CD4-positive, alpha-beta T cell (primary cell): ENCODE results near the gene GRB2. TPM values are rescaled to one million over a fixed set of nuclear protein-coding genes. Genes with fewer than 3 reads are reported as not detected.
"Not testable (repeated sequence)": the region's sequence is repeated elsewhere in the genome, so short reads cannot be mapped to it uniquely, and the experiment has no call there.

Source experiments
- ATAC-seq: fragments of 200-7000 bp; cut with Tn5 transposase; one replicate; pipeline ENCODE4 v1.10.0; 2022; ENCODE audit warnings: mild to moderate bottlenecking; ENCODE audit not compliant: poor library complexity
- CTCF ChIA-PET: fragments of 350-600 bp; sonication (Branson Sonifier 250); formaldehyde crosslinking; loops from one replicate; lab custom pipeline; 2021; ENCODE audit warnings: antibody characterized with exemption, inconsistent platforms; lab: Charles Lee
- POLR2A ChIA-PET: fragments of 350-600 bp; sonication (Branson Sonifier 250); formaldehyde crosslinking; loops from one replicate; lab custom pipeline; 2021; ENCODE audit warnings: antibody characterized with exemption, inconsistent platforms; lab: Charles Lee
- DNase-seq, 14 experiments: peaks; one replicate each; pipeline ENCODE4 v3.0.0-alpha.2; 2013 to 2020; ENCODE audit warnings: mixed read lengths in 2 of 14
- H3K27ac ChIP-seq, 2 donors: one replicate each; pipeline versions ENCODE4 v1.5.1 to v1.7.0; 2013; ENCODE audit warnings: low read length in 2 of 2, low read depth in 1 of 2, mild to moderate bottlenecking in 1 of 2
- H3K27me3 ChIP-seq, 2 experiments: 1 replicate in 1 of 2; 2 replicates in 1 of 2; pipeline versions ENCODE4 v1.6.1 to v1.7.0; 2013; ENCODE audit warnings: low read length in 2 of 2, control low read depth in 1 of 2, mild to moderate bottlenecking in 1 of 2, moderate library complexity in 1 of 2; ENCODE audit not compliant: insufficient read depth in 2 of 2, control insufficient read depth in 1 of 2
- H3K36me3 ChIP-seq: one replicate; pipeline ENCODE4 v1.6.1; 2013; ENCODE audit warnings: low read length, control low read depth; ENCODE audit not compliant: insufficient read depth
- H3K4me1 ChIP-seq: one replicate; pipeline ENCODE4 v1.6.1; 2013; ENCODE audit warnings: low read length, control low read depth; ENCODE audit not compliant: insufficient read depth
- H3K4me3 ChIP-seq: one replicate; pipeline ENCODE4 v1.5.1; 2013; ENCODE audit warnings: mild to moderate bottlenecking, low read length, moderate library complexity
- H3K9me3 ChIP-seq, 2 experiments: 1 replicate in 1 of 2; 2 replicates in 1 of 2; pipeline versions ENCODE4 v1.6.1 to v1.7.0; 2013; ENCODE audit warnings: low read length in 2 of 2, mild to moderate bottlenecking in 2 of 2, control low read depth in 1 of 2, moderate library complexity in 1 of 2; ENCODE audit not compliant: control insufficient read depth in 1 of 2, insufficient read depth in 1 of 2
- H3K27ac Mint-ChIP-seq: one replicate; pipeline ENCODE4 v1.8.0; 2020; ENCODE audit warnings: mixed read lengths
- H3K27me3 Mint-ChIP-seq: one replicate; pipeline ENCODE4 v1.8.0; 2021; ENCODE audit warnings: mixed read lengths
- H3K36me3 Mint-ChIP-seq: one replicate; pipeline ENCODE4 v1.8.0; 2021; ENCODE audit warnings: low read depth, mixed read lengths
- H3K4me1 Mint-ChIP-seq: one replicate; pipeline ENCODE4 v1.8.0; 2021; ENCODE audit warnings: low read depth, mixed read lengths
- H3K4me3 Mint-ChIP-seq: one replicate; pipeline ENCODE4 v1.8.0; 2020; ENCODE audit warnings: mild to moderate bottlenecking, mixed read lengths
- H3K9me3 Mint-ChIP-seq: one replicate; pipeline ENCODE4 v1.8.0; 2020; ENCODE audit warnings: mixed read lengths
- intact Hi-C, 2 experiments: fragments of 100-400 bp; cut with DNase I in 1 of 2; cut with micrococcal nuclease in 1 of 2; formaldehyde crosslinking; loops; one replicate each; pipeline versions ENCODE4 v1.15.1 to v1.9.0; 2023 to 2025; cut with DNase I, micrococcal nuclease
- total RNA-seq, 174 experiments: library from RNA in 2 of 174; stranded (reverse) in 2 of 174; gene quantifications; one replicate each; pipeline ENCODE4 v1.2.3 and lab custom pipeline; 2021 to 2026
- TF ChIP-seq, protein P1 (sequence below): fragments of 200-600 bp; IDR thresholded peaks from one replicate; pipeline ENCODE4 v1.8.0; 2022; ENCODE audit warnings: antibody characterized with exemption, mild to moderate bottlenecking

Gene GRB2
- total RNA-seq, 2 experiments from 2014 or later: 88.8 to 92.6 TPM

DNA sequence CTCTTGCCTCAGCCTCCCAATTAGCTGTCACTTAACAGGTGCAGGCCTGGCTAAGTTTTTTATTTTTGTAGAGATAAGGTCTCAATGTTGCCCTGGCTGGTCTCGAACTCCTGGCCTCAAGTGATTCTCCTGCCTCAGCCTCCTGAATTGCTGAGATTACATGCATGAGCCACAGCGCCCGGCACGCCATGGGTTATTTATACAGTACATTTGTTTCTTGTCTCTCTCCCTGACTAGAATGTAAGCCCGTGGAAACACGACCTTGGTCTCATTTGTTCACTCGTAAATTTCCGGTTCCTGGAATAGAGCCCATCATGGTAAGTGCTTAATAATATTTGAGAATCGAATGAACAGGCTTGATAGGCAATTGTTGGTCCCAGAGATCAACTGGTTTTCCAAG is 118.3 kb downstream of the GRB2 start:
- DNase-seq: no peak
- H3K4me3 ChIP-seq: no peak overlapping the region
- ChIA-PET POLR2A (no interaction called here), CTCF (no interaction called here)
- intact Hi-C loops: loop anchor here in 1 of 2 experiments (5.0 kb wide), 1 partner anchor 170 kb away; the partner anchor contains the start of gene TMEM94
- Mint-ChIP-seq H3K27me3 (no peaks in the 10 kb centered on the region), H3K9me3 (no peaks in the 10 kb centered on the region), H3K4me1 (peaks cover 22% of the 10 kb centered on the region), H3K4me3 (peak overlapping the region; percentile 58), H3K36me3 (peaks cover 30% of the 10 kb centered on the region), H3K27ac (no peak overlapping the region)
- no peak overlapping the region for H3K27ac ChIP-seq
- peaks cover 21% of the 10 kb centered on the region for H3K4me1 ChIP-seq
- TF ChIP-seq, protein P1, sequence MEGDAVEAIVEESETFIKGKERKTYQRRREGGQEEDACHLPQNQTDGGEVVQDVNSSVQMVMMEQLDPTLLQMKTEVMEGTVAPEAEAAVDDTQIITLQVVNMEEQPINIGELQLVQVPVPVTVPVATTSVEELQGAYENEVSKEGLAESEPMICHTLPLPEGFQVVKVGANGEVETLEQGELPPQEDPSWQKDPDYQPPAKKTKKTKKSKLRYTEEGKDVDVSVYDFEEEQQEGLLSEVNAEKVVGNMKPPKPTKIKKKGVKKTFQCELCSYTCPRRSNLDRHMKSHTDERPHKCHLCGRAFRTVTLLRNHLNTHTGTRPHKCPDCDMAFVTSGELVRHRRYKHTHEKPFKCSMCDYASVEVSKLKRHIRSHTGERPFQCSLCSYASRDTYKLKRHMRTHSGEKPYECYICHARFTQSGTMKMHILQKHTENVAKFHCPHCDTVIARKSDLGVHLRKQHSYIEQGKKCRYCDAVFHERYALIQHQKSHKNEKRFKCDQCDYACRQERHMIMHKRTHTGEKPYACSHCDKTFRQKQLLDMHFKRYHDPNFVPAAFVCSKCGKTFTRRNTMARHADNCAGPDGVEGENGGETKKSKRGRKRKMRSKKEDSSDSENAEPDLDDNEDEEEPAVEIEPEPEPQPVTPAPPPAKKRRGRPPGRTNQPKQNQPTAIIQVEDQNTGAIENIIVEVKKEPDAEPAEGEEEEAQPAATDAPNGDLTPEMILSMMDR: no peak
- H3K9me3 ChIP-seq: no peaks in the 10 kb centered on the region
- peaks cover 21% of the 10 kb centered on the region for H3K36me3 ChIP-seq
- no peak for ATAC-seq
- H3K27me3 ChIP-seq: no peaks in the 10 kb centered on the region

DNA sequence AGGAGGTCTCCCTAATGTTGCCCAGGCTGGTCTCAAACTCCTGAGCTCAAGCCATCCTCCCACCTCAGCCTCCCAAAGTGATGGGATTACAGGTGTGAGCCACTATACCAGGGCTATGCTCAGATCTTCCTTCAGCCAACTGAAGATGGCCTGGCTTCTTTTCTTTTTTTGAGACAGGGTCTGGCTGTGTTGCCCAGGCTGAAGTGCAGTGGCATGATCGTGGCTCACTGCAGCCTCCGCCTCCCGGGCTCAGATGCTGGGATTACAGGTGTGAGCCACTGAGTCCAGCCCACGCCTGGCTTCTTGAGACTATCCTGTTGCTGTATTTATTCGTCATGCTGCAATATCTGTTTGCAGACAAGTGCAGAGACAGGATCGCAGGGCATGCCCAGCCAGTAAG is 120.4 kb downstream of the GRB2 start:
- no peak for DNase-seq
- TF ChIP-seq, protein P1: no peak
- no peaks in the 10 kb centered on the region for H3K27me3 ChIP-seq
- H3K9me3 ChIP-seq: no peaks in the 10 kb centered on the region
- H3K4me1 ChIP-seq: peaks cover 14% of the 10 kb centered on the region
- Mint-ChIP-seq H3K9me3 (no peaks in the 10 kb centered on the region), H3K4me1 (peaks cover 20% of the 10 kb centered on the region), H3K27me3 (no peaks in the 10 kb centered on the region), H3K27ac (no peak overlapping the region), H3K36me3 (peaks cover 35% of the 10 kb centered on the region), H3K4me3 (no peak overlapping the region)
- no peak for ATAC-seq
- H3K4me3 ChIP-seq: no peak overlapping the region
- no peak overlapping the region for H3K27ac ChIP-seq
- peaks cover 31% of the 10 kb centered on the region for H3K36me3 ChIP-seq
- CTCF ChIA-PET: interaction anchor here (0.6 kb wide), 2 partner anchors 23 to 171 kb away, joined by 3 read pairs; partner anchors contain the start of gene MRPS7
- intact Hi-C loops: loop anchor here in 1 of 2 experiments (5.0 kb wide), 1 partner anchor 172 kb away; the partner anchor contains the start of gene TMEM94
- POLR2A ChIA-PET: interaction anchor here (1.0 to 1.4 kb wide), 2 partner anchors 14 to 120 kb away, joined by 3 read pairs; partner anchors contain the start of genes GRB2 and MIF4GD

DNA sequence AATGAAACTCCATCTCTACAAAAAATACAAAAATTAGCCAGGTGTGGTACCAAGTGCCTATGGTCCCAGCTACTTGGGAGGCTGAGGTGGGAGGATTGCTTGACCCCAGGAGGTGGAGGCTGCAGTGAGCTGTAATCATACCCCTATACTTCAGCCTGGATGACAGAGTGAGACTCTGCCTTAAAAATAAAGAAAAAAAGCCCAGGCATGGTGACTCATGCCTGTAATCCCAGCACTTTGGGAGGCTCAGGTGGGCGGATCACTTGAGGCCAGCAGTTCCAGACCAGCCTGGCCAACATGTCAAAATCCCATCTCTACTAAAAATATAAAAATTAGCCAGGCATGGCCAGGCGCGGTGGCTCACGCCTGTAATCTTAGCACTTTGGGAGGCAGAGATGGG is 125.3 kb downstream of the GRB2 start:
- DNase-seq, H3K27ac Mint-ChIP-seq, H3K4me3 Mint-ChIP-seq, ATAC-seq, H3K27ac ChIP-seq, H3K9me3 ChIP-seq, H3K4me1 Mint-ChIP-seq, H3K9me3 Mint-ChIP-seq, intact Hi-C loops, H3K4me1 ChIP-seq, POLR2A ChIA-PET, H3K27me3 Mint-ChIP-seq, H3K4me3 ChIP-seq, H3K27me3 ChIP-seq: not testable (repeated sequence)
- H3K36me3 Mint-ChIP-seq: peaks cover 17% of the 10 kb centered on the region
- peaks cover 34% of the 10 kb centered on the region for H3K36me3 ChIP-seq
- CTCF ChIA-PET: interaction anchor here (2.2 kb wide), 1 partner anchor 9 kb away, joined by 13 read pairs; the partner anchor contains the start of gene MIF4GD

DNA sequence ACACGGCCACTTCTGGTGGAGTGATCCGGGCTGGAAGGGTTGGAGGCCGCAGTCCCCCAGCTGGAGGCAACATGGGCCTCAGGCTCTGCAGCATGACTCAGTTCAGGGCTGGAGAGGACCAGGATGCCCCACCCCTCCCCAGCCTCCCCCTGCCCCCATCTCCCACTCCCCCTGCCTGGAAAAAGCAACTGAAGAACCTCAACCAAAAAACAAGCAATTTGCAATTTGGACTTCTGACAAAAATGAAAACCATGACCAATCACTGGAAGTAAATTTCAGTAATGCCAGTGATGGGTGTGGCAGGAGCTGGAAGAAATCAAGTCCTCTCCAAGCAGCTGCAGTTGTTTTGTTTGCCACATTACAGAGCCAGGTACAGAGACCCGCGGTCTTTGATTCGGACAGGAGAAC is 127.8 kb downstream of the GRB2 start:
- intact Hi-C loops: no loop called here
- H3K27me3 Mint-ChIP-seq: no peaks in the 10 kb centered on the region
- no peak overlapping the region for H3K27ac ChIP-seq
- CTCF ChIA-PET: no interaction called here
- POLR2A ChIA-PET: interaction anchor here (2.8 kb wide), 1 partner anchor 12 kb away, joined by 11 read pairs; the partner anchor contains the start of gene SLC25A19
- no peak overlapping the region for H3K4me3 Mint-ChIP-seq
- H3K27ac Mint-ChIP-seq: no peak overlapping the region
- no peaks in the 10 kb centered on the region for H3K27me3 ChIP-seq
- ATAC-seq: no peak
- H3K36me3 Mint-ChIP-seq: peaks cover 6% of the 10 kb centered on the region
- peaks cover 30% of the 10 kb centered on the region for H3K36me3 ChIP-seq
- peaks cover 2% of the 10 kb centered on the region for H3K4me1 Mint-ChIP-seq
- peaks cover 6% of the 10 kb centered on the region for H3K4me1 ChIP-seq
- H3K9me3 Mint-ChIP-seq: no peaks in the 10 kb centered on the region
- no peaks in the 10 kb centered on the region for H3K9me3 ChIP-seq
- H3K4me3 ChIP-seq: no peak overlapping the region
- no peak for DNase-seq
- TF ChIP-seq, protein P1: no peak
